NOMO-1 treated with dmso at 0.1 percent for 144 hours (cell line): ENCODE results near the gene ELOVL6.
"Not testable (repeated sequence)": the region's sequence is repeated elsewhere in the genome, so short reads cannot be mapped to it uniquely, and the experiment has no call there.

Experiments used
- DNase-seq: peaks from one replicate; lab custom pipeline; 2025; ENCODE audit not compliant: unreplicated experiment; lab: John Stamatoyannopoulos, UW

Gene ELOVL6

DNA sequence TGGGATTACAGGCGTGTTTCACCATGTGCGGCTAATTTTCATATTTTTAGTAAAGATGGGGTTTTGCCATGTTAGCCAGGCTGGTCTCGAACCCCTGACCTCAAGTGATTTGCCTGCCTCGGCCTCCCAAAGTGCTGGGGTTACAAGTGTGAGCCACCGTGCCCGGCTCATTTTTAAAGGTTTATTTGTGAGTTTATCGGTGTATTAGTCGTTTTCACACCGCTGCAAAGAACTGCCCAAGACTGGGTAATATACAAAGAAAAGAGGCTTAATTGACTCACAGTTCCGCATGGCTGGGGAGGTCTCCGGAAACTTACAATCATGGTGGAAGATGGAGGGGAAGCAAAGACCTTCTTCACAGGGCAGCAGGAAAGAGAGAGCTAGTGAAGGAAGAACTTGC, 159.3 kb downstream of the ELOVL6 start:
- DNase-seq, result not testable (repeated sequence)

DNA sequence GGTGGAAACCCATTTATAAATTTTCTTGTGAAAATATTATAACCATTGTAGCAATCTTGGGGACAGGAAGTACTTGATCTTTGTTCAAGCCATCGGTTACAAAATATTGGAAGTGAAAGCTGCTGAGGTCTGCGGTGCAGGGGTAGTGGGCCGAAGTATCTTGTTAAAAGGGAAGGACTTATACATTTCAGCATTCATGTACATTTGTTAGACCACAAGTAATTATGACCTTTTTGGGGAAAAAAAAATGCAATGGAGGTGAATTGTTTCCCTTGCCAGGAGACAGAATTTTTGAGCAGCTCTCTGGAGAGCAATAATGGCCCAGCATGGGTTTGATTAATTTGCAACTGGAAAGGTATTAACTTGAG, 164.4 kb downstream of the ELOVL6 start:
- peak; percentile 92 for DNase-seq

DNA sequence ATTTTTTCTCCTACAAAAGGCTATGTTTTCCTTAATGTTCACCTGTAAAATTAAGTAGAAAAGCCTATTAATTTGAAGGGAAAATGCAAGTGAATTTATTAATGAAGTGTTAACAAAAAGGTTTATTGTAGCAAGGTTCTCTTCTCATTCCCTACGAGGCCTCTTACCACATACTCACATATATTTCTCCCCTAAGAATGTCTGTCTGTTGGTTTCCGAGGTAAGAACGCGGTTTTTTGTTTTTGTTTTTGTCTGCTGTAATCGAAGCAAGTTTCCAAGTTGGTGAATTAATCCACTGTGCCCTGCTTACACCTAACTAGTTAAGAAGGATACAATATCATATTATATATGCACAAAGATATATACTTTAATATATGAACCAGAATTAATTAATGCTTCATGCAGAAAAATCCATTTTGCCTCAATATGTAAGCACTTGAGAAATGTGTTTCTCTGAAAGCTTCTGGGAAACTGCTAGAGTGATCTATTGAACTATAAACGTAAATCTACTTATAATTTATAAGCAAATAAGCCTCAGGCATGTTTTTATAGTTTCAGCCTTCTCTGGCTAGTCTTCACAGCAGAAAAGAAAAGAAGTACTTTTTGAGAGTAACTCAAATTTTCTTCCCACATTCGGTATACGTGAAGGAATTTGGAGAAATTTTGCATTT, 164.9 kb downstream of the ELOVL6 start:
- DNase-seq, result no peak

DNA sequence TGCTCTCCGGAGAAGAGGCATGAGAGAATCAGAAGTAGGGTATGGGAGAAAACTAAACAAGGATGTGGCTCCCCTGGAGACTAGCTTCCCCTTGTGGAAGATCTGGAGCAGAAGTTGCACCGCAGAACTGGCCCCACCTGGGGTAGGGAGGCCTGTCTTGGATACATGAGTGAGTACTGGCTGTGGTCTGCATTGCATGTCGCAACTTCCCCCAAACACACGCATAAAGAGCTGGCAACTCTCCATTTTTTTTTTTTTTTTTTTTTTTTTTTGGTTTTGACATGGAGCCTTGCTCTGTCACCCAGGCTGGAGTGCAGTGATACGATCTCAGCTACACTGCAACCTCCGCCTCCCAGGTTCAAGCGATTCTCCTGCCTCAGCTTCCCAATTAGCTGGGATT, 165.8 kb downstream of the ELOVL6 start:
- DNase-seq, result peak; percentile 88

DNA sequence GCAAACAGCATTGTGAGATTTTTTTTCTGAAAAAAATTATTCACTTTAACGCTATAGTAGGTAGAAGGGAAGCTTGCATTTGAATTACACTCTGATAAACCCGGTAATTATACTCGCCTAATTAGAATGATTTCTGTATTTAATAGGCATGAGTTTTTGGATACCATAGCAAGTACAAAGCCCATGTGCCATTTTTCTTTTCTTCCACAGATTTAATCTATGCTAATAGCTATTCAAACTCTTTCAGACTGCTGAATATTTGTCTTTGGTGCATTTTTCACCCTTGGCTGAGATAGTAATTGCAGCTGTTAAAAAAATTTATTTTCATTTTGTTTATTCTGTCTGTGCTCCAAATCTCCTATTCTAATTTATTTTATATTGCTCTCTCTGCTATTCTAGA, 172.7 kb downstream of the ELOVL6 start:
- DNase-seq, result no peak

DNA sequence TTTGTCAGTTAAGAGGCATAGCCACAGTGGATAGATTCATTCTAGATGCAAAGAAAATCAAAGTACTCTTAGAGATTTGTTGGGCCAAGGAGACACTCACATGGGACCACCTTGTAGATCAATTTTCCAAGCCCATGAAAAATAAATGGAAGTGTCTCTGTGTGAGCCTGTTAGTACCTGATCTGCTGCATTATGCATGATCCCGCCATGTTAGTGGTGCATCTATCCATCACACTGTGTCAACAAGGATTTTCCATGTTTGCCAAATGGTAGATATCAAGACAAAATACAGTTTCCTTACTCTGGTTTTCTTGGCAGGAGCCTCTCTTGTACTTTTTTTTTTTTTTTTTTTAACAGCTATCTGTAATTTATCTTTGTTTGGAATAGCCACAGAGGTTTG, 173.4 kb downstream of the ELOVL6 start:
- no peak for DNase-seq

DNA sequence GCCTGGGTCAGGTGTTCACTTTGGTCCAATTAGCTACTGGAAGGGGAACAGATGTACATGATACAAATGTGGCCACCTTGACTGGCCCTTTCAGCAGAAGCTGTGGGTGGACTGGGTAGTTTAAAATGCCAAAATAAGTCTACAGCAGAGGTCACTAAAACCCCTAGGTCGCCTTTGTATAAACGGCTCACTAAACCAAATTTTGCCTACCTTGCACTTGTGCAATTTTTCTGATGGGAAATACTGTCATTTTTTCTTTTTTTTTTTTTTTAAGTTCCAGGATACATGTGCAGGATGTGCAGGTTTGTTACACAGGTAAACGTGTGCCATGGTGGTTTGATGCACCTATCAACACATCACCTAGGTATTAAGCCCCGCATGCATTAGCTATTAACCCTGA, 176.0 kb downstream of the ELOVL6 start:
- no peak for DNase-seq

DNA sequence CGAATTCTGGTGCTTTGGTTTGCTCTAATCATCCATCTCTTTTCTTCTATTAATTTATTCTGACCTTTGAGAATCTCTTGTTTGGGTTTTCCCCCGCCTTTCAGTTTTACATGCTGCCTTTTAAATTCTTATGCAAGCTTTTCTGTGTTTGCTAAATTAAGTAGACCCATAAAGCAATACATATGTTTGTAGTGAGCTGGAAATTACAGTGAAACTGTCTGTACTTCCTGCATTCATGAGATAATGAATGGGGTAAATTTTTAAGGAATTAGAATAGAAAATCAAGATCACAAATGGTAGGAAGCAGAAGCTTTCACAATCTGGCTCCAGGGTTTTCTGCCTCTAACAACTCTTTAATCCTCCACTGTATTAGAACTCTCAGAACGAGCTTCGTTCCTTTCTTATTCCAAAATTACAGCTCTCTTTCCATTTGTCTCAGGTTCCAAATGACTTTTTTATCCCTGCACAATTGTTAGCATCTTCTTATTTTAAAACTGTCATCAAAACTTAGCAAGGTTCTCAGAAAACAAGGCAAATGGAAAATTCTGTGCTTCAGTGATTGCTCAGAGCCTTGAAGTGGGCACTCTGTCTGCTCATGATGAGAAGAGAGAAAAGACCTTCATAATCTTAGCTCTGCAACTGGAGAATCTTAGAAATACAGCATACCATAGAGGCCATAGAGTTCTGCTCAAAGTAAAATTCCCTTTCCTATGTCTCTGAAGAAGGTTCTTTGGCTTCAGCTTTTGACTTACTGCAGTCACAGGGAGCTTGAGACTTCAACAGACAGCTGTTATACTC, 177.6 kb downstream of the ELOVL6 start:
- no peak for DNase-seq

DNA sequence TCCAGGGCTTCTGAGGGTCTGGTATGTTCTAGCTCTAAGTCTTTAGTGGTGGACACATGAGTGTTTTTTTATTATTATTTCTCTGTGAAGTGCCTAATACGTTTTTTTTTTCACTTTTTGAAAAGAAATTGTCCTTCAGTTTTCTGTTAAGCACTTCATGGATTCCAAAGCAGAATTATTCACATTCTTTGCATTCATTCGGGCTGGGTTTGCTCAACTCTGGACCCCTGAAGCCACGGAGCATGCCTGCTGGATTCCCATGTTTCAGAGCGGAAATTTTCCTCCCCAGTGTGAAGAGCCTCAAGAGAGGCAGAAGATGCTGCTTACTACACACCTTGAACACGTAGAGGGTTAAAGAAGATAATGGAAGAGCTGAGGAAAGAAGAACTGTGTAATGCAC, 178.3 kb downstream of the ELOVL6 start:
- no peak for DNase-seq

DNA sequence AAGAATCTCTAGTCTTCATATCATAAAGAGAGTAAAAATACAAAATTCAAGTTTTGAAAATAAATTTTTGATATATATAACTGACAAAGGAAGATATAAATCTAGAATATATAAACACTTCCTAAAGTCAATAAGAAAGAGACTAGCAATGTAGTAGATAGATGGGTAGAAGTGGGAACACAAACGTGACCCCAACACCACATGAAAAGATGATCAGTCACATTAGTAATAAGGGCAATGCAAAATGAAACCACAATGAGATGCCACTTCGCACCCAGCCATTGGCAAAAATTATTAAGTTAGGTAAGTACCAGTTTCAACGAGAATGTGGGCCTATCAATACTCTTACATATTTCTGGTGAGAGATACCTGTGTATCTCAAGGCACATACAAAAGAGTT, 179.3 kb downstream of the ELOVL6 start:
- DNase-seq, result no peak

DNA sequence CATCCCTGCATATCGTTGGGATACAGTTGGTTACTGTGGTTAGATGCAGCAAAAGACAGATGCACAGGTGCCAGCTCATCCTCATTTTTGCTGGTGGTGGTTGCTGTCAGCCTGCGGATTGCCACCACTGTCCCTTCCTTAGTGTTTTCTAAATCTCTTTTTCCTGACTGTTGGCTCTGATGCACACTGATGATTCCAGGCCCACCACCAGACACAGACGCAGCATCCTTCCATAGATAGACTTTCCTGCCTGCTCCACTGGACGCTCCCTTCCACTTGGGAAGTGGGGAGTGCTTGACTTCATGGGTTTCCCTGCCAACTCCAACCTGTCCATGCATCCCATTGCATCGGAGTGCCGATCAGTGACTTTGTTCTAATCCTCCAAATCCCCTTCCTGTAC, 184.2 kb downstream of the ELOVL6 start:
- no peak for DNase-seq

DNA sequence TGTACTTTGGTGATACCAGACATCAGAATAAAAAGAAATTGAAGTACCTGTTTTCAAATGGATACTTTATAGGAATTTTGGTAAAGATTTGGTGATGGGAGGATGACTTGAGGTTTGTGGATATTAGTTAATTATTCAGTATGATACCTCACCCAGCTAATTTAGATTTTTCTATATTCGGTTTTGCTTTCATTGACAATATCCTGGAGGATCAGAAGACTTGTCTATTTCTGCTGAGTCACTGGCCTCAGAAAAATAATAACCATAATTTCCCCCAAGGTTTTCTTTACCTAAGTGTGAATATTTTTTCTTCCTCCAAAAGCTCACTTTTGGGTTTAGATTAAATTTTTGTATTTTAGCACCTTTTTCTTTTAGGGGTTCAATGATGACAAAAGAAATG, 185.5 kb downstream of the ELOVL6 start:
- no peak for DNase-seq

DNA sequence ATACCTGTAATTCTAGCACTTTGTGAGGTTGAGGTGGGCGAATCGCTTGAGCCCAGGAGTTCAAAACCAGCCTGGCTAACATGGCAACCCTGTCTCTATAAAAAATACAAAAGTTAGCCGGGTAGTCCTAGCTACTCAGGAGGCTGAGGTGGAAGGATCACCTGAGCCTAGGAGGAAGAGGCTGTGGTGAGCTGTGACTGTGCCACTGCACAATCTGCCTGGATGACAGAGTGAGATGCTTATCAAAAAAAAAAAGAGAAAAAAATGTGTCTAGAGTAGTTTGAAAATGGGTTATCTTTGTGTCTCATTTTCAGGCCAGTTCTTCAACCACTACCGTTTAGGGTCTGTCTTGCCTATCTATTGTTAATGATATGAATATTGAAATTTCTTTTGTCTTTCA, 187.6 kb downstream of the ELOVL6 start:
- DNase-seq, result no peak

DNA sequence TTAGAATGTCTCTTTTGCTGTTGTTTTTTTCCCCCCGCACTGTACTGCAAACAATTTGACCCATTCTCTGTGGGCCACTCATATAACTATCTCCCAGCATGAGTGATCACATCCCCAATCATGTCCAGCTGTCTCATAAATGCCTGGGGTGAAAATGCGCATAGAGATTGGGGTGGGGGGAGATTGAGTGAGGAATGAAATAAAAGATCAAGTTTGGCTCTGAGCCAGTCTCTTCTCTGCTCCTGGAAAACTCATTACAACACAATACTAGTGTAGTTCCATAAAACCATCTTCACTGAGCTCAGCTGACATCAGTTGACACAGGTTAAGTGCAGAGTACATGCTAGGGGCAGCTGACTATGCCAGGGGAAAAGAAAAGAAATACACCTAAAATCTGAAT, 188.9 kb downstream of the ELOVL6 start:
- DNase-seq, result no peak

DNA sequence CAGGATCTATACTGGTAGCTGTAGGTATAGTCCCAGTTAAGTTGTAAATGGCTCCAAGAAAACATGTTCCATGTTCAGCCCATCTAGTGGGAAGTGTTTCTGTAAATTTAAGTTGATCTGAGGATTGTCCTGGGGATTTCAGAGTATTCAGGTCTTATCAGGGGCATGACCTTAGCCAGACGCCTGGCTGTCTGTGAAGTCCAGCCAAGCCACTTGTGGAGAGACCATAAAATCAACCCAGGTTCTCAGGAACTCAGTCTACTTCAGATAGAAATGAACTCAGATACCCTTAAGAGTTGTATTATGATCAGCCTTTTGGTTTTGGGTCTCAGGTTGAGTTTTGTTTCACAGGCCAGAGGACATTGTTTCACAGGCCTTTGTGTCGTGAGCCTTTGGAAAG, 189.9 kb downstream of the ELOVL6 start:
- DNase-seq, result no peak

DNA sequence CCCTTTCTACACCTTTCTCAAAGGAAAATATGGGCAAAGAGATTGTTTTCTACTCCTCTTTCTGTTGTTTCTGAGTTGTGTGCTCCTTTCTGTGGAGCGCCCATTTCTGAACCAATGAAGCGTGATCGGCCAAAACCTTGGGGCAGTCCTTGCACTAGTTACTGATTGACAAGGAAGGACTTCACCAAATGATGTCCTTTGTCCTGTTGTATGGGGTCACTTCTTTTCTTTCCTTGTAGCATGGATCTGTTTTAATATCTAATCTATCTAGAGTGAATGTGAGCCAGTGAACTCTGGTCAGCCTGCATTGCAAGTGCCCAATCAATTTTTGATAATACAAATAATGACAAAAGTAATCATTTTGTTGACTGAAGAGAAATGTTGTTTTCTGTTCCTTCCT, 191.2 kb downstream of the ELOVL6 start:
- no peak for DNase-seq

DNA sequence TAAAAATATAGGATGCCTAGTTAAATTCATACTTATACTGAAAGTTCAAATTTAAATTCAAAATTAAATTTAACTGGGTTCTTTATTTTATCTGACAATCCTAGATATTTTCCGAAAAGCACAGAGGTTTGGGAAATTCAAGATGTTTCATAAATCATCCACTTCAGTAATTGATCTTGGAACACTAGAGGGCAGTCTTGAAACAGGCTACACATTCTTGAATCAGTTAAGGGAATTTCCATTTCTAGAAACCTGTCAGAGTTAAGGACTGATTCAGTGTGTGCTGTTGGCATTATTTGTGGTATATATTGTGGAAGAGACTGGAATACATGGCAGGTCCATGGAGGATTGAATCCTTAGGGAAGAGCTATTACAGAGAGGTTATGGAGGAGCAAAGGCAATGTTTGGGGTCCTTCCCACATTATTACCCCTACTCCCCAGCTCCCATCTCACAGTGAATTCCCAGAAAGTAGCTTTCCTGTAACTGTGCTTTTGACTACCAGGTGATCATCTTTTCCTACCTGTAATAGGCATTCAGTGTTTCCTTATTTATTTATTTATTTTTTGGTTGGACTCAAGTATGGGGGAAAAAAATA, 192.9 kb downstream of the ELOVL6 start:
- DNase-seq, result no peak

DNA sequence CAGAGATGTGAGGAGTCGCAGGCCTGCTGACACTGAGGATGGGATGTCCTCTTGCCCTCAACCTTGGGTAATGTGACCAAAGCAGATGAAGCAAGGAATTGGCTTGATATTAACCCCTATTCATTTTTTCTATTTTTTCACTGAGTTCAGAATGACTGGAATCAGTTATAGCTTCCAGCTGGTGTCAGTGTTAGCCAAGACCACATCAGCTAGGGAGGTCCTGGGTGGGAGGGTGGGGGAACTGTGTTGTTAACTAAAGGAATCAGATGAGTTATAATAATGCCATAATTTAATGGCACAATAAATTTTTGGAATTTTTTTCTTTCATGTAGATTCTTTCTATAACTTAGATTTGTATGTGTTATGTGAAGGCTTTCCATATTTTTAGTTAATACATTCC, 193.9 kb downstream of the ELOVL6 start:
- no peak for DNase-seq

DNA sequence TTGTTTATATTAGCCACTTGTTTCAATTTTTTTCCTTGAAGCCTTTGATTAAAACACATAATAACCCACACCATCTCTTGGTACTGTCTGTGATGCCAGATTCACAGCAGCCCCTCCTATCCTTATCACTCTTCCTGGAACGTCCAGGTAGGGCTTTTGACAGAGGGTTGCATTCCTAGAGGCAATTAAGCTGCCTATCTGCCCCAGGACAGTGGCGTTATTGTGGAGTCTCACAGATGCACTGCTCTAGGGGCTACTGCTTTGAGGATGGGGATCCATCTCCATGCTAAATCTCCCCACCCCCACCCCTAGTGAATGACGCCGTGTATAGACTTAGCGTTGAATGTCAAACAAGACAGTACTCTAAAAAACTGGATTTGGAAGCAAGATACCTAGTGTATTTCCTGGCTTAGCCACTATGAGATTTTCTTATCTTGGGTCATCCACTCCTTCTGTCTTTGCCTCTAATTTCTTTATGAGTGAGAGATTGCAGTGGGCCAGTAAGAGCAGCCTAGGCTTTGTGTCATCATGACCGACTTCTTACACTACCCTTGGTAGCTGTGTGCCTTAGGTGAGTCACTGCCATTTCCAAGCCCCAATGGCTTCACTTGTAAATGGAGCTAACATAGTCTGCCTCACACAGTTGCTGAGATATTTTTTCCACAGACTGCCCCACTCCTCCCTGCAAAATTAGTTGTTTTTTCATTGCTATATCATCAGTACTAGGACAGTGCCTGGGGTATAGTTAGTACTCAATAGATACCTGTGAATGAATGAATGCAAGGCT, 194.8 kb downstream of the ELOVL6 start:
- no peak for DNase-seq

DNA sequence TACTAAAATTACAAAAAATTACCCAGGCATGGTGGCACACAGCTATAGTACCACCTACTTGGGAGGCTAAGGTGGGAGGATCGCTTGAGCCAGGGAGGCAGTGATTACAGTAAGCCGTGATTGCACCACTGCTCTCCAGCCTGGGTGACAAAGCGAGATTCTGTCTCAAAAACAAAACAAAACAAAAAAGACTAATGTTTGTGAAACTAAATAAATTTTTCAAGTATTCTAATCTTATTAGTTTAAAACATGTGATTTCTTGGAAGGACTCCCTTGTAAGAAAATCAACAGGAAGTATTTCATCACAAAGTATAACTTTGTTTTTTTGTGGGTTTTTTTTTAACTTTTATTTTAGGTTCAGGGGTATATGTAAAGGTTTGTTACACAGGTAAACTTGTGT, 196.1 kb downstream of the ELOVL6 start:
- DNase-seq, result no peak

DNA sequence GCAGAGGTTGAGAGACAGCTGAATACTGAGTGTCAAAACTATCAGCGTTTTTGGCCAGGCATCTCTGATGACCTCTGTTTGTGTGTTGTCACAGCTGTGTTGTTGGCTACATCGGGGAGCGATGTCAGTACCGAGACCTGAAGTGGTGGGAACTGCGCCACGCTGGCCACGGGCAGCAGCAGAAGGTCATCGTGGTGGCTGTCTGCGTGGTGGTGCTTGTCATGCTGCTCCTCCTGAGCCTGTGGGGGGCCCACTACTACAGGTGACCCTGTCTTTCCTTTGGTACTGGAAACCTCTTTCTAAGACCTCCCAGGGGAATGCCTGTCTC, 198.9 kb downstream of the ELOVL6 start:
- no peak for DNase-seq
